Stimulated activated CD4-positive, alpha-beta T cell treated with anti-CD3 and anti-CD28 coated beads, TNF-alpha, amount 100 ng/mL, for 48 hours (primary cell): ENCODE results near the gene MAP1A.

Experiments used
- DNase-seq, 3 donors: peaks; one replicate each; pipeline ENCODE4 v3.0.0-alpha.2; 2020; ENCODE audit warnings: low read depth in 3 of 3

The MAP1A gene

DNA sequence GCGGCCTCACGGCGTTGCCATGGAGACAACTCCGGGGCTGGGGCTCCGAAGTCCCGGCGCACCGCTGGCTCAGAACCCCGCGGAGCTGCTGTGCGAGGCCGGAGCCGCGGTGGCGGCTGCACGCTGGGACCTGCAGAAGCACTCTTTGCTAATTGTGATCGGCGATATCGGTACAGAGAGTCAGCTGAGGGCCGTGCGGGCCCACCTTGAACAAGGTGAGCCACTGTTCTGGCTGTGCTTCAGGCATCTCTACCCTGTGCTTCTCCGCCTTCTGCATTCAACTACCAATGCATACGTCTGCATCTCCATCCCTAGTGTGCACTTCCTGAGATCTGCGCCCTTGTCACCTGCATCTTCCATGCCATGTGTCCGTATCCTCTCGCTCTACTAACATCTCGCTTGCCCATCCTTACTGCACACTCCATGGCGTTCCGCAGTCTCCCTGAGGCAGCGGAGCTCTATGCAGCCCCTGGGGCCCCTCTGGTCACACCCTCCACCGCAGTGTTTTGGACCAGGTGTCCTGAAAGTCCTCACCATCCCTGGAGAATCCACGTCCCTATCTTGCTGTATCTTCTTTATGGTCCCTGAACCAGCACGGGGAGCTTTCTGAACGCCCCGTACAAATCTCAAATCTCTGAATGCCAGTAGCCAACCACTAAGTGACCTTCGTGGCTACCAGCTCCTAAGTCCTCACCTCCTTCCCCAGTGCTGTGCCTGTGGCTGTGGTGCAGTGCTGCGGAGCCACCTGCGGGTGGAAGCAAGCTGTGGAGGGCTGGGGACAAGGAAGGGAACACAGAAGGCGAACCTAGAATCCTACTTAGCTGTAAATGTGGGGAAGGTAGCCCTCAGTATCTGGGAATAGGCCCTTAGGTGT is 6.2 kb upstream of the MAP1A start:
- no peak for DNase-seq

DNA sequence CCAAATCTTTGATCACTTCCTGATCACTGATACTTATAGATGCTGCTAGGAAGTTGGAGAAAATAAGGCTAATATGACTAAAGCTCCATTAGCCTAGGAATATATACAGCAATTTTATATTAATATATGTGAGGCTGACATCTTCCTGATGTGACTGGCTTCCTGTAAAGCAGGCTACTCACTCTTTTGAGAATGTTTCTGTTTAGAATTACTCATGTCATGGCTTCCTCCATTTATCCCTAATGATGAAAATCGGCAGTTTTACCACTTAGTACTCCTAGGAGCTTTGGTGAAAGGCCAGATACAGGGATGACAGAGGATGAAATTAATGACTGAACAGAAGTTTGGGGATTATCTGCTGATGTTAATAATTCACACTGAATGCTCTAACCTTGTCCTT is 3.9 kb upstream of the MAP1A start:
- no peak for DNase-seq

DNA sequence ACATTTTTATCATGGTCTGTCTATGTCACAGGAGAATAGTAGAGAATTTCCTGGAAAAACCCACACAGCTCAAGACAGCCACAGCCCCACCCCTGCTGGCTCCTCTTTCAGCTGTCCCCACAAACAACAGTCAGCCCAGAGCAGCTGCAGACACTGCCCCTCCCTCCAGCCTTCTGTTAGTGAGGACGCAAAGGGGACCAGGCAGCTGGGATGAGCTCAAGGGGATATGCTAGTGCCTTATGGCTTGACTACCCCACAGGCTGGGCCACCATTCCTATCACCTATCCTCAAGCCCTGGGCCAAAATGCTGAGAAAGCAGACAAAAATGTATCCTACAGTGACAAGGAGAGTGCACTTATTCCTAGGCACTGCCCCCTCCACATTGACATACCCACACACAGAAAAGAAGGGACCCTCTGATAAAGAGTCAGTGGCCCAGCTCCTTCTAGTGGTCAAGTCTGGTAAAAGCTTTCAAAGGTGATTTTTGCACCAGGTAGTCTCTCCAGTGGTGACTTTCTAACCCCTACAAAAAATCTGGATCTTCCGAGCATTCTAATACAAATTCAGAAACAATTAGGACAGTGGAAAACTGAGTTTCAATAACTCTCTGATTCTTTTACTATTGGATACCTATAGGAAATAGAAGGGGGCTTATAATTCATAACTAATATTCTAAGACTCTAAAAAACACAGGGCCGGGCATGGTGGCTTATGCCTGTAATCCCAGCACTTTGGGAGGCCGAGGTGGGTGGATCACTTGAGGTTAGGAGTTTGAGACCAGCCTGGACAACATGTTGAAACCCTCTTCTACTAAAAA is 3.0 kb upstream of the MAP1A start:
- DNase-seq: no peak

DNA sequence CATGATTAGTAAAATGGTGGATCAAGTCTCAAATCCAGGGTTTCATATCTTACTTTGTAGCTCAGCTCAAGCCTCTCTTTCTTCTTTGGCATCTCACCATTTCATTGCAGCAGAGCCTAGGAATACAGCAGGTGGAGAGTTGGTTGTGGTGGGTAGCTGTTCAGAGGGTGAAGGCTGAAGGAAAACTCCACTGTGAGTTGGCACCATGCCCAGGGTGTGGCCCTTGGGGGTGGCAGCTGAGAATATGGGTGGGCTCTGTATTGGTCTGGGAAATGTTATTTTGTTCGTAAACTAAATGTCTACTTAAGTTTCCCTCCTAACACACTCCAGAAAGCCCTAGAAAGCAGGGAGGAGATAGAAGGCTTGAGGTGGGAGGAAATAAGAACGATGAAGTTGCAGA is 1.7 kb upstream of the MAP1A start:
- DNase-seq: no peak

DNA sequence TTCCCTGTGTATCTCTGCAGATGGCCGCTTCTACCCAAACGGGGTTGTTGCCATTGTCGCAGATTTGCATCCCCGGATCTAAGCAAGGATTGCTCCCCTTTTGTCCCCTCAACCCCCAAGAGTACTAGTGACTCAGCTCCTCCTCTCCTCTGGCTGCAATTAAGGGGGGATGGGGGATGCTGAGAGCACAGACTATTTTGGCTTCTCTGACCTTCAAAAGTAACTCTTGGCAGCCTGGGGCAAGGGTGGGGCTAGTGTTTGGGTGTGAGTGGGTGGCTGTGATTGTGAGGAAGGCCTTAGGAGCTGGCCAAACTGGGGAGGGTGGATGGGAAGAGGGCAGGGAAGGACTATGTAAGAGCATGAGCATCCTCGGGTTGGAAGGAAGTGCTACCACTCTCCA is 1.2 kb upstream of the MAP1A start:
- no peak for DNase-seq

DNA sequence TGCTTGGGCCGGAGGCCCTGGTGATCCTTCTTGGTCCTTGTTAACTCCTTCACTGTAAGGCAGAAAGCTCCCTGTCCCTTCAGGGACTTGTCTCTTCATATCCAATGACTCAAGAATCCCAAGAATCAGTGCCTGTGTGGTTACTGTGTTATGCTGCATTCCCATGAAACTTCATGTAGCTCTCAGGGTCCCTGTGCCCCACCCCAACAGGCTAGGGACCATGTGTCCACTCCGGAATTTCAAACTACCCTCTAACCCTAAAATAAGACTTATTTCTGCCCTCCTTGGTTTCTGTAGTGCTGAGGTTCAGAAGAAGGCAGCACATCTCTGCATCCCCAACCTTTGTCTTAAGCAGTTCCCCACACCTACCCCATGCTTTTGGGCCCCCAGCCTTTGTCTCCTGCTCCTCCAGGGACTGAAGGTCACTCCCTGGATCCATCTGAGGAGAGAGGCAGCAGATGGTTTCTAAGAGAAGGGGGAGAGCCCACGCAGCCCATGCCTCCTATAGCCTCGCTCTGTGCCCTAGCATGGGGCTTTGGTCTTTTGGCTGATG is 531 bp upstream of the MAP1A start:
- DNase-seq: no peak

DNA sequence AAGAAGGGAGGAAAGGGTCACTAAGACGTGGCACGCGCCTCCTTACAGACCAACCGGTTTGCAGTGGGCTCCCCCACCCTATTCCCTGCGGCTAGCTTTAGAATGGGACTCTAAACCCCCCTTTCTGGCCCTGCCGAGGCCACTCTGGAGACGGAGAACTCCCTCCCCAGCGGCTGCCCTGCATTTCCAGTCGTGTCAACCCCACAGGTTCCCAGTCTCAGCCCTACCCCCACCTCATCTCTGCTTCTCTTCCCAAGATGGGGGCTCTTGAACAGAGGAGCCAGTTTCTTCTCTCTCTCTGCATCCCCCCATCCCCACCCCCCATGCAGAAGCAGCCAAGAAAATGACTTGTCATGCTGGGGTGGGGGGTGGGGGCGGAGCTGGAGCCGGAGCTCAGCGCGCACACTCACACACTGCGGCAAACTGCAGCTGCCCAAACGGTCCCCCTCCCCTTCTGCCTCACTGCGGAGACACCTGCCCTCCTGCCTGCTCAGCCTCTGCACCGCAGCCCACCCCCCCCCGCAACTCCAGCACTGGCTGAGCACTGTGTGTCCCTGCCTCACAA is 871 bp downstream of the MAP1A start:
- no peak for DNase-seq

DNA sequence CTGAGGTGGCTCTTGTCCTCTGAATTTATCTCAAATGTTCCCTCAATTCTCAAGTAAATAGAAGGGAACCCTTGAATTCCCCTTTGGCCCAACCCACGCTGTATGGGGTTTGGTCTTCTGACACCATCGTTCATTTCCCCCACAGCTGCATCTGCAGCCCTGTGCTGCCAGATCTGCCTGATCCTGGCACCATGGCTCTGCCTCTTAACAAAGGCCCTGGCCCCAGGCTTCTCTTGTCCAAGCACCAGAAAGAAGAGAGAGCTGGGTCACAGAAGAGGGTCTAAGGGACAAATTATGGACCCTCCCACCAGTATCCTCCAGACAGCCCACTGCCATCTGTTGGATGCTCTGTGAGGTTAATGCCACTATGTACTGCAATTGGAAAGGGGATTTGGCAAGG is 1.8 kb downstream of the MAP1A start:
- no peak for DNase-seq

DNA sequence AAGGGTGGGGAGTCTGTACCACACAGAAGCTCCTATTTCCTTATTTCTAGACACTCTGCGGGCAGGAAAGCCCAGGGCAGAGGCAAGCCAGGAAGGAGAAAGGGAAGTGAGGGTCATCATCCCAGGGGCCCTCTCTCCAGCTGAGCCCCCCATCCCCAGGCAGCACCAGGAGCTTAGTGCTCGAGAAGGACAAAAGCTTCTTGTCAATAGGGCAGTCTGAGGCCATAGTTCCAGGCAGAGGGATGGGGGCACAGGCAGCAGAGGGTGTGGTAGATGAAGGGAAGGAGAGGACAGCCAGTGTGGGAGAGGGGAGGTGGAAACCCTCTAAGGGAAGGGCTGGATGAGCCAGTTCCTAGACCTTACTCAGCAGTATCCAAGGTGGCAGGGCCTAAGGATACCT is 2.7 kb downstream of the MAP1A start:
- no peak for DNase-seq

DNA sequence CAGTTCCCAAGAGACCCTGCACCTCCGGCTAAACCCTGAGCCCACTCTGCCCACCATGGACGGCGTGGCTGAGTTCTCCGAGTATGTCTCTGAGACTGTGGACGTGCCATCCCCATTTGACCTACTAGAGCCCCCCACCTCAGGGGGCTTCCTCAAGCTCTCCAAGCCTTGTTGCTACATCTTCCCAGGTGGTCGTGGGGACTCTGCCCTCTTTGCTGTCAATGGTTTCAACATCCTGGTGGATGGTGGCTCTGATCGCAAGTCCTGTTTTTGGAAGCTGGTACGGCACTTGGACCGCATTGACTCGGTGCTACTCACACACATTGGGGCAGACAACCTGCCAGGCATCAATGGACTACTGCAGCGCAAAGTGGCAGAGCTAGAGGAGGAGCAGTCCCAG is 4.0 kb downstream of the MAP1A start:
- DNase-seq: no peak

DNA sequence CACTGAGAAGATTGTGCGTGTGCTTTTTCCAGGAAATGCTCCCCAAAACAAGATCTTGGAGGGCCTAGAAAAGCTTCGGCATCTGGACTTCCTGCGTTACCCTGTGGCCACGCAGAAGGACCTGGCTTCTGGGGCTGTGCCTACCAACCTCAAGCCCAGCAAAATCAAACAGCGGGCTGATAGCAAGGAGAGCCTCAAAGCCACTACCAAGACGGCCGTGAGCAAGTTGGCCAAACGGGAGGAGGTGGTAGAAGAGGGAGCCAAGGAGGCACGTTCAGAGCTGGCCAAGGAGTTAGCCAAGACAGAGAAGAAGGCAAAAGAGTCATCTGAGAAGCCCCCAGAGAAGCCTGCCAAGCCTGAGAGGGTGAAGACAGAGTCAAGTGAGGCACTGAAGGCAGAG is 4.8 kb downstream of the MAP1A start:
- DNase-seq: no peak

DNA sequence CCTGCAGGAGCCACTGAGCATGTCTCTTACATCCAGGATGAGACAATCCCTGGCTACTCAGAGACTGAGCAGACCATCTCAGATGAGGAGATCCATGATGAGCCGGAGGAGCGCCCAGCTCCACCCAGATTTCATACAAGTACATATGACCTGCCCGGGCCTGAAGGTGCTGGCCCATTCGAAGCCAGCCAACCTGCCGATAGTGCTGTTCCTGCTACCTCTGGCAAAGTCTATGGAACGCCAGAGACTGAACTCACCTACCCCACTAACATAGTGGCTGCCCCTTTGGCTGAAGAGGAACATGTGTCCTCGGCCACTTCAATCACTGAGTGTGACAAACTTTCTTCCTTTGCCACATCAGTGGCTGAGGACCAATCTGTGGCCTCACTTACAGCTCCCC is 6.2 kb downstream of the MAP1A start:
- no peak for DNase-seq

DNA sequence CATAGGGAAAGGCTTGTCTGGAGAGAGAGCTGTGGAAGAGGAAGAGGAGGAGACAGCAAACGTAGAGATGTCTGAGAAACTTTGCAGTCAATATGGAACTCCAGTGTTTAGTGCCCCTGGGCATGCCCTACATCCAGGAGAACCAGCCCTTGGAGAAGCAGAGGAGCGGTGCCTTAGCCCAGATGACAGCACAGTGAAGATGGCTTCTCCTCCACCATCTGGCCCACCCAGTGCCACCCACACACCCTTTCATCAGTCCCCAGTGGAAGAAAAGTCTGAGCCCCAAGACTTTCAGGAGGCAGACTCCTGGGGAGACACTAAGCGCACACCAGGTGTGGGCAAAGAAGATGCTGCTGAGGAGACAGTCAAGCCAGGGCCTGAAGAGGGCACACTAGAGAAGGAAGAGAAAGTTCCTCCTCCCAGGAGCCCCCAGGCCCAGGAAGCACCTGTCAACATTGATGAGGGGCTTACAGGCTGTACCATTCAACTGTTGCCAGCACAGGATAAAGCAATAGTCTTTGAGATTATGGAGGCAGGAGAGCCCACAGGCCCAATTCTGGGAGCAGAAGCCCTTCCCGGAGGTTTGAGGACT is 6.9 kb downstream of the MAP1A start:
- no peak for DNase-seq

DNA sequence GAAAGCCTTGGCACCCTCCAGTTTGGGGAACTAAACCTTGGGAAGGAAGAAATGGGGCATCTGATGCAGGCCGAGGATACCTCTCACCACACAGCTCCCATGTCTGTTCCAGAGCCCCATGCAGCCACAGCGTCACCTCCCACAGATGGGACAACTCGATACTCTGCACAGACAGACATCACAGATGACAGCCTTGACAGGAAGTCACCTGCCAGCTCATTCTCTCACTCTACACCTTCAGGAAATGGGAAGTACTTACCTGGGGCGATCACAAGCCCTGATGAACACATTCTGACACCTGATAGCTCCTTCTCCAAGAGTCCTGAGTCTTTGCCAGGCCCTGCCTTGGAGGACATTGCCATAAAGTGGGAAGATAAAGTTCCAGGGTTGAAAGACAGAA is 7.7 kb downstream of the MAP1A start:
- DNase-seq: no peak

DNA sequence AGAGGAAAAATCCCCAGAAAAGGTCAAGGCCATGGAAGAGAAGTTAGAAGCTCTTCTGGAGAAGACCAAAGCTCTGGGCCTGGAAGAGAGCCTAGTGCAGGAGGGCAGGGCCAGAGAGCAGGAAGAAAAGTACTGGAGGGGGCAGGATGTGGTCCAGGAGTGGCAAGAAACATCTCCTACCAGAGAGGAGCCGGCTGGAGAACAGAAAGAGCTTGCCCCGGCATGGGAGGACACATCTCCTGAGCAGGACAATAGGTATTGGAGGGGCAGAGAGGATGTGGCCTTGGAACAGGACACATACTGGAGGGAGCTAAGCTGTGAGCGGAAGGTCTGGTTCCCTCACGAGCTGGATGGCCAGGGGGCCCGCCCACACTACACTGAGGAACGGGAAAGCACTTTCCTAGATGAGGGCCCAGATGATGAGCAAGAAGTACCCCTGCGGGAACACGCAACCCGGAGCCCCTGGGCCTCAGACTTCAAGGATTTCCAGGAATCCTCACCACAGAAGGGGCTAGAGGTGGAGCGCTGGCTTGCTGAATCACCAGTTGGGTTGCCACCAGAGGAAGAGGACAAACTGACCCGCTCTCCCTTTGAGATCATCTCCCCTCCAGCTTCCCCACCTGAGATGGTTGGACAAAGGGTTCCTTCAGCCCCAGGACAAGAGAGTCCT is 9.0 kb downstream of the MAP1A start:
- no peak for DNase-seq

DNA sequence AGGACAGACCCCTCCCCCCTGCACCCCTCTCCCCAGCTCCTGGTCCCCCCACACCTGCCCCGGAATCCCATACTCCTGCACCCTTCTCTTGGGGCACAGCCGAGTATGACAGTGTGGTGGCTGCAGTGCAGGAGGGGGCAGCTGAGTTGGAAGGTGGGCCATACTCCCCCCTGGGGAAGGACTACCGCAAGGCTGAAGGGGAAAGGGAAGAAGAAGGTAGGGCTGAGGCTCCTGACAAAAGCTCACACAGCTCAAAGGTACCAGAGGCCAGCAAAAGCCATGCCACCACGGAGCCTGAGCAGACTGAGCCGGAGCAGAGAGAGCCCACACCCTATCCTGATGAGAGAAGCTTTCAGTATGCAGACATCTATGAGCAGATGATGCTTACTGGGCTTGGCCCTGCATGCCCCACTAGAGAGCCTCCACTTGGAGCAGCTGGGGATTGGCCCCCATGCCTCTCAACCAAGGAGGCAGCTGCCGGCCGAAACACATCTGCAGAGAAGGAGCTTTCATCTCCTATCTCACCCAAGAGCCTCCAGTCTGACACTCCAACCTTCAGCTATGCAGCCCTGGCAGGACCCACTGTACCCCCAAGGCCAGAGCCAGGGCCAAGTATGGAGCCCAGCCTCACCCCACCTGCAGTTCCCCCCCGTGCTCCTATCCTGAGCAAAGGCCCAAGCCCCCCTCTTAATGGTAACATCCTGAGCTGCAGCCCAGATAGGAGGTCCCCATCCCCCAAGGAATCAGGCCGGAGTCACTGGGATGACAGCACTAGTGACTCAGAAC is 9.8 kb downstream of the MAP1A start:
- no peak for DNase-seq

DNA sequence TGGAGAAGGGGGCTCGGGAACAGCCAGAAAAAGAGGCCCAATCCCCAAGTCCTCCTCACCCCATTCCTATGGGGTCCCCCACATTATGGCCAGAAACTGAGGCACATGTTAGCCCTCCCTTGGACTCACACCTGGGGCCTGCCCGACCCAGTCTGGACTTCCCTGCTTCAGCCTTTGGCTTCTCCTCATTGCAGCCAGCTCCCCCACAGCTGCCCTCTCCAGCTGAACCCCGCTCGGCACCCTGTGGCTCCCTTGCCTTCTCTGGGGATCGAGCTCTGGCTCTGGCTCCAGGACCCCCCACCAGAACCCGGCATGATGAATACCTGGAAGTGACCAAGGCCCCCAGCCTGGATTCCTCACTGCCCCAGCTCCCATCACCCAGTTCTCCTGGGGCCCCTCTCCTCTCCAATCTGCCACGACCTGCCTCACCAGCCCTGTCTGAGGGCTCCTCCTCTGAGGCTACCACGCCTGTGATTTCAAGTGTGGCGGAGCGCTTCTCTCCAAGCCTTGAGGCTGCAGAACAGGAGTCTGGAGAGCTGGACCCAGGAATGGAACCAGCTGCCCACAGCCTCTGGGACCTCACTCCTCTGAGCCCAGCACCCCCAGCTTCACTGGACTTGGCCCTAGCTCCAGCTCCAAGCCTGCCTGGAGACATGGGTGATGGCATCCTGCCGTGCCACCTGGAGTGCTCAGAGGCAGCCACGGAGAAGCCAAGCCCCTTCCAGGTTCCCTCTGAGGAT is 10.6 kb downstream of the MAP1A start:
- DNase-seq: no peak

DNA sequence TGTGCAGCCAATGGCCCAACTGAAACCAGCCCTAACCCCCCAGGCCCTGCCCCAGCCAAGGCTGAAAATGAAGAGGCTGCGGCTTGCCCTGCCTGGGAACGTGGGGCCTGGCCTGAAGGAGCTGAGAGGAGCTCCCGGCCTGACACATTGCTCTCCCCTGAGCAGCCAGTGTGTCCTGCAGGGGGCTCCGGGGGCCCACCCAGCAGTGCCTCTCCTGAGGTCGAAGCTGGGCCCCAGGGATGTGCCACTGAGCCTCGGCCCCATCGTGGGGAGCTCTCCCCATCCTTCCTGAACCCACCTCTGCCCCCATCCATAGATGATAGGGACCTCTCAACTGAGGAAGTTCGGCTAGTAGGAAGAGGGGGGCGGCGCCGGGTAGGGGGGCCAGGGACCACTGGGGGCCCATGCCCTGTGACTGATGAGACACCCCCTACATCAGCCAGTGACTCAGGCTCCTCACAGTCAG is 11.2 kb downstream of the MAP1A start:
- DNase-seq: no peak

DNA sequence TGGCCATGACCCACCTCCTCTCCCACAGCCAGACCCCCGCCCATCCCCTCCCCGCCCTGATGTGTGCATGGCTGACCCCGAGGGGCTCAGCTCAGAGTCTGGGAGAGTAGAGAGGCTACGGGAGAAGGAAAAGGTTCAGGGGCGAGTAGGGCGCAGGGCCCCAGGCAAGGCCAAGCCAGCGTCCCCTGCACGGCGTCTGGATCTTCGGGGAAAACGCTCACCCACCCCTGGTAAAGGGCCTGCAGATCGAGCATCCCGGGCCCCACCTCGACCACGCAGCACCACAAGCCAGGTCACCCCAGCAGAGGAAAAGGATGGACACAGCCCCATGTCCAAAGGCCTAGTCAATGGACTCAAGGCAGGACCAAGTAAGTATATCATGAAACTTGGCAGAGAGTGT is 11.7 kb downstream of the MAP1A start:
- no peak for DNase-seq
